K562 (cell line): ENCODE data around the gene PHF21B.

Experiments used
- CREB1 ChIP-seq, 2 experiments: sonication (generic) in 1 of 2; formaldehyde crosslinking in 1 of 2; IDR thresholded peaks; 2 replicates each; pipeline versions ENCODE4 v1.6.1 to v1.8.0; 2012 to 2022; ENCODE audit warnings: inconsistent platforms in 1 of 2, mild to moderate bottlenecking in 1 of 2, missing genetic modification reagents in 1 of 2, moderate library complexity in 1 of 2
- CREM ChIP-seq: IDR thresholded peaks from 2 replicates; pipeline ENCODE4 v1.6.1; 2014; ENCODE audit warnings: antibody characterized with exemption, low read depth
- CTBP1 ChIP-seq: fragments of 450-650 bp; IDR thresholded peaks from 2 replicates; pipeline ENCODE4 v1.6.1; 2016; ENCODE audit warnings: borderline replicate concordance
- CTCF ChIP-seq, 3 experiments: IDR thresholded peaks in 2 of 3; conservative IDR thresholded peaks in 1 of 3; 2 replicates each; pipeline ENCODE4 v1.5.1; 2011 to 2012; ENCODE audit warnings: low read length in 3 of 3, mild to moderate bottlenecking in 3 of 3, control low read depth in 2 of 3, improper control_type of control experiment in 1 of 3, inconsistent platforms in 1 of 3, low read depth in 1 of 3, mixed read lengths in 1 of 3, moderate library complexity in 1 of 3; ENCODE audit not compliant: insufficient read depth in 2 of 3
- EGR1 ChIP-seq: fragments of 450-650 bp; conservative IDR thresholded peaks from 2 replicates; pipeline ENCODE4 v1.6.1; 2017; ENCODE audit warnings: mild to moderate bottlenecking
- EP300 ChIP-seq: IDR thresholded peaks from 2 replicates; pipeline ENCODE4 v1.6.1; 2012; ENCODE audit warnings: low read length, improper control_type of control experiment
- GTF2B ChIP-seq: IDR thresholded peaks from 2 replicates; pipeline ENCODE4 v1.6.1; 2011; ENCODE audit not compliant: insufficient read length; ENCODE audit errors: extremely low read depth
- ID3 ChIP-seq, 2 experiments: fragments of 250-450 bp in 1 of 2; fragments of 450-650 bp in 1 of 2; sonication (Bioruptor Pico) in 1 of 2; IDR thresholded peaks; 2 replicates each; pipeline versions ENCODE4 v1.6.1 to v1.8.0; 2016 to 2021; ENCODE audit warnings: mild to moderate bottlenecking in 2 of 2, moderate library complexity in 2 of 2, missing compliant biosample characterization in 1 of 2, missing genetic modification characterization in 1 of 2
- KAT7 ChIP-seq: sonication (generic); formaldehyde crosslinking; IDR thresholded peaks from 2 replicates; pipeline ENCODE4 v1.8.0; 2022; ENCODE audit warnings: missing genetic modification reagents, mild to moderate bottlenecking, borderline replicate concordance
- NKRF ChIP-seq: fragments of 450-650 bp; IDR thresholded peaks from 2 replicates; pipeline ENCODE4 v1.6.1; 2016; ENCODE audit warnings: borderline replicate concordance
- POLR2A ChIP-seq: fragments of 450-650 bp; conservative IDR thresholded peaks from 2 replicates; pipeline ENCODE4 v1.6.1; 2016
- RBBP5 ChIP-seq: fragments of 200-600 bp; sonication (generic); IDR thresholded peaks from 2 replicates; pipeline ENCODE4 v1.6.1; 2012; ENCODE audit warnings: borderline replicate concordance, mild to moderate bottlenecking, low read length, control low read depth, inconsistent platforms; ENCODE audit not compliant: insufficient read depth, poor library complexity, severe bottlenecking
- ZMIZ1 ChIP-seq, 2 experiments: fragments of 150-350 bp in 1 of 2; IDR thresholded peaks; 2 replicates each; pipeline ENCODE4 v1.6.1; 2012 to 2016; ENCODE audit warnings: low read depth in 2 of 2, low read length in 2 of 2, mild to moderate bottlenecking in 1 of 2, moderate library complexity in 1 of 2
- ZNF274 ChIP-seq: IDR thresholded peaks from 2 replicates; pipeline ENCODE4 v1.6.1; 2011; ENCODE audit warnings: low read depth, mild to moderate bottlenecking, low read length, moderate library complexity, borderline replicate concordance

- TF ChIP-seq ID3 (CRISPR knock-in tag; IDR thresholded peaks at IDR 0.05) (no peak), ID3 (tag; IDR thresholded peaks at IDR 0.05) (no peak), CTBP1 (no peak), CREB1 (IDR thresholded peaks at IDR 0.05) (no peak), CREB1 (CRISPR knock-in tag; IDR thresholded peaks at IDR 0.05) (no peak), NKRF (no peak), CTCF (IDR thresholded peaks at IDR 0.05 in 2 of 3, conservative IDR thresholded peaks at IDR 0.05 in 1 of 3; ENCODE audit: insufficient read depth in 2 of 3, low read depth in 1 of 3, low read length in 3 of 3) (no peak), EGR1 (no peak), EP300 (no peak), GTF2B (no peak), ZNF274 (no peak), ZMIZ1 (IDR thresholded peaks at IDR 0.05; ENCODE audit: low read depth in 2 of 2, low read length in 2 of 2) (no peak), RBBP5 (no peak), KAT7 (CRISPR knock-in tag) (no peak), CREM (no peak), POLR2A (no peak)
Measured at GRCh38 chr22:44931077-44931540, 78.7 kb downstream of the PHF21B start.
